GM18873 (cell line): ENCODE results near the gene C3.
A peak's percentile ranks its signal among the peaks of the same experiment; 100 is the strongest.
"Not testable (repeated sequence)": the region's sequence is repeated elsewhere in the genome, so short reads cannot be mapped to it uniquely, and the experiment has no call there.

Source experiments
- ATAC-seq: cut with Tn5 transposase; IDR thresholded peaks from one replicate; pipeline ENCODE4 v1.9.1; 2021; ENCODE audit warnings: mild to moderate bottlenecking, moderate library complexity, moderate number of reproducible peaks; ENCODE audit not compliant: unreplicated experiment, low FRiP score

C3 gene

GRCh38 chr19:6694147-6694815 lies 26.2 kb downstream of the C3 start:
- ATAC-seq: no peak

GRCh38 chr19:6693681-6694080 lies 26.8 kb downstream of the C3 start:
- ATAC-seq: no peak

GRCh38 chr19:6693056-6693471 lies 27.4 kb downstream of the C3 start:
- ATAC-seq: no peak

- ATAC-seq: no peak
These were observed 28.4 kb downstream of the C3 start for GRCh38 chr19:6692027-6692426.

- ATAC-seq: no peak
These were observed 29.1 kb downstream of the C3 start for GRCh38 chr19:6691342-6691741.

GRCh38 chr19:6690160-6690885 lies 30.1 kb downstream of the C3 start:
- ATAC-seq: no peak

- ATAC-seq: no peak
These were observed 33.3 kb downstream of the C3 start for GRCh38 chr19:6687114-6687513.

GRCh38 chr19:6686628-6686975 lies 33.8 kb downstream of the C3 start:
- no peak for ATAC-seq

GRCh38 chr19:6685962-6686627 lies 34.4 kb downstream of the C3 start:
- ATAC-seq: no peak

- ATAC-seq: no peak
These were observed 35.0 kb downstream of the C3 start for GRCh38 chr19:6685482-6685881.

- no peak for ATAC-seq
These were observed 36.5 kb downstream of the C3 start for GRCh38 chr19:6683971-6684370.

GRCh38 chr19:6682607-6683128 lies 37.8 kb downstream of the C3 start:
- ATAC-seq: no peak

- ATAC-seq: no peak
These were observed 40.3 kb downstream of the C3 start for GRCh38 chr19:6680141-6680540.

GRCh38 chr19:6679139-6679538 lies 41.3 kb downstream of the C3 start:
- ATAC-seq: no peak

- no peak for ATAC-seq
These were observed 41.8 kb downstream of the C3 start for GRCh38 chr19:6678690-6679109.

GRCh38 chr19:6677883-6678689 lies 42.4 kb downstream of the C3 start:
- ATAC-seq: no peak

GRCh38 chr19:6677495-6677882 lies 43.0 kb downstream of the C3 start:
- ATAC-seq: no peak

- no peak for ATAC-seq
These were observed 44.2 kb downstream of the C3 start for GRCh38 chr19:6676288-6676687.

- ATAC-seq: peak; percentile 62
These were observed 45.6 kb downstream of the C3 start for GRCh38 chr19:6674868-6675305.

GRCh38 chr19:6674408-6674807 lies 46.0 kb downstream of the C3 start:
- ATAC-seq: not testable (repeated sequence)
